HFF-Myc (cell line): ENCODE data around the gene PRRC2B.

Experiments used
- DNase-seq: peaks from one replicate; pipeline ENCODE4 v3.0.0-alpha.2; 2011; ENCODE audit warnings: low read depth; ENCODE audit errors: extremely low read depth
- H3K4me3 ChIP-seq: replicated peaks from 2 replicates; pipeline ENCODE4 v1.5.1; 2011; ENCODE audit warnings: low read depth, mild to moderate bottlenecking, control low read depth, low read length
- CTCF ChIP-seq: IDR thresholded peaks from 2 replicates; pipeline ENCODE4 v1.5.1; 2012; ENCODE audit warnings: mild to moderate bottlenecking, low read depth, low read length, control low read depth; ENCODE audit errors: missing control alignments

Gene PRRC2B

GRCh38 chr9:131404987-131405386, 11.1 kb downstream of the PRRC2B start:
- no peak for DNase-seq
- no peak overlapping the region for H3K4me3 ChIP-seq
- no peak for TF ChIP-seq CTCF

- no peak for TF ChIP-seq CTCF
- no peak for DNase-seq
- no peak overlapping the region for H3K4me3 ChIP-seq
Measured at GRCh38 chr9:131405428-131405827, 11.5 kb downstream of the PRRC2B start.

- TF ChIP-seq CTCF: no peak
- DNase-seq: no peak
- no peak overlapping the region; the same call in 1 of the 2 replicates for H3K4me3 ChIP-seq
Measured at GRCh38 chr9:131405858-131406537, 12.1 kb downstream of the PRRC2B start.

GRCh38 chr9:131406563-131407436, 12.9 kb downstream of the PRRC2B start:
- no peak overlapping the region; the same call in 1 of the 2 replicates for H3K4me3 ChIP-seq
- TF ChIP-seq CTCF: no peak
- no peak for DNase-seq

GRCh38 chr9:131407717-131408195, 13.9 kb downstream of the PRRC2B start:
- no peak for DNase-seq
- no peak for TF ChIP-seq CTCF
- no peak overlapping the region for H3K4me3 ChIP-seq

- DNase-seq: no peak
- TF ChIP-seq CTCF: no peak
- no peak overlapping the region for H3K4me3 ChIP-seq
Measured at GRCh38 chr9:131409458-131409992, 15.6 kb downstream of the PRRC2B start.
